ENCODE measurements around the gene MYOZ3. TPM values are rescaled to one million over a fixed set of nuclear protein-coding genes. Genes with fewer than 3 reads are reported as not detected.

MYOZ3 gene
- polyA plus RNA-seq, 1 of the 3 experiments (the other 2 are of a cell fraction): 0.26 TPM

- ChIA-PET POLR2A (no interaction called here), CTCF (interaction anchor here (0.8 kb wide), 1 partner anchor 74 kb away, joined by 3 read pairs; no protein-coding TSS in a partner anchor)
- TF ChIP-seq EP300 (IDR thresholded peaks at IDR 0.05; ENCODE audit: borderline replicate concordance in 1 of 2, low read depth in 1 of 2, low read length in 1 of 2): peak in 1 of 2 experiments; percentile 79; a peak in 1 of 4 replicates
- TF ChIP-seq ELF1 (IDR thresholded peaks at IDR 0.05): no peak
- peak; percentile 70; the same call in 1 of the 2 replicates for TF ChIP-seq POLR2AphosphoS5 (IDR thresholded peaks at IDR 0.05; ENCODE audit: low read depth, low read length)
- TF ChIP-seq MEF2A (IDR thresholded peaks at IDR 0.05; ENCODE audit: borderline replicate concordance, low read depth): peak; percentile 78; the same call in 1 of the 2 replicates
- TF ChIP-seq CTCF (IDR thresholded peaks at IDR 0.05): no peak
- TF ChIP-seq MAX (IDR thresholded peaks at IDR 0.05; ENCODE audit: low read depth): no peak
- no peak for TF ChIP-seq REST (IDR thresholded peaks at IDR 0.05; ENCODE audit: low read depth, low read length)
- no peak for TF ChIP-seq FOXM1 (IDR thresholded peaks at IDR 0.05; ENCODE audit: low read depth)
- peak; percentile 37; the same call in 1 of the 2 replicates for TF ChIP-seq RXRA (IDR thresholded peaks at IDR 0.05; ENCODE audit: borderline replicate concordance, low read depth)
- peak; percentile 78 for TF ChIP-seq TEAD4 (IDR thresholded peaks at IDR 0.05; ENCODE audit: borderline replicate concordance, insufficient read depth)
- TF ChIP-seq TCF12 (IDR thresholded peaks at IDR 0.05): peak; percentile 86
- TF ChIP-seq NFIC (IDR thresholded peaks at IDR 0.05; ENCODE audit: borderline replicate concordance): peak; percentile 97
- TF ChIP-seq JUND (IDR thresholded peaks at IDR 0.05): peak; percentile 75
- no peak for TF ChIP-seq NRF1 (IDR thresholded peaks at IDR 0.05; ENCODE audit: low read depth, low read length)
- TF ChIP-seq ZBTB33 (IDR thresholded peaks at IDR 0.05; ENCODE audit: borderline replicate concordance, low read depth): peak; percentile 51; the same call in 1 of the 2 replicates
- no peak for TF ChIP-seq EZH2phosphoT487 (IDR thresholded peaks at IDR 0.05; ENCODE audit: borderline replicate concordance, low read depth)
- TF ChIP-seq FOSL2 (IDR thresholded peaks at IDR 0.05; ENCODE audit: borderline replicate concordance, low read depth): no peak
- peak; percentile 94 for TF ChIP-seq PBX3 (IDR thresholded peaks at IDR 0.05)
- 48% methylated on average over 3 of the region's 3 CpGs for WGBS (ENCODE audit: low lambda C conversion rate)
- H3K4me2 ChIP-seq: peak overlapping the region; percentile 38; the same call in 1 of the 2 replicates
- H3F3A ChIP-seq (replicated peaks; ENCODE audit: insufficient read depth): peaks cover 25% of the 10 kb centered on the region
- peak overlapping the region in 1 of 2 experiments; percentile 44; a peak in 2 of 4 replicates for H3K27ac ChIP-seq (ENCODE audit: low read depth in 2 of 2, low read length in 1 of 2)
- H3K9me3 ChIP-seq: no peaks in the 10 kb centered on the region
- H3K4me1 ChIP-seq (ENCODE audit: control insufficient read depth in 1 of 2, insufficient read depth in 2 of 2, low read depth in 1 of 2, low read length in 1 of 2): peaks cover 4 to 8% of the 10 kb centered on the region in 2 experiments
- H3K4me3 ChIP-seq (ENCODE audit: low read depth in 2 of 2, low read length in 1 of 2): no peak overlapping the region
- DNase-seq: no peak
- peaks cover 82 to 85% of the 10 kb centered on the region in 2 experiments for H3K36me3 ChIP-seq (replicated peaks in 1 of 2; ENCODE audit: control insufficient read depth in 1 of 2, insufficient read depth in 2 of 2, low read length in 1 of 2)
- H3K9ac ChIP-seq: no peak overlapping the region
- H4K20me1 ChIP-seq (ENCODE audit: insufficient read depth): peaks cover 29% of the 10 kb centered on the region
- H3K79me2 ChIP-seq (ENCODE audit: insufficient read depth): peaks cover 16% of the 10 kb centered on the region
- no peak overlapping the region for H2AFZ ChIP-seq (ENCODE audit: low read depth)
- no peaks in the 10 kb centered on the region for H3K27me3 ChIP-seq (ENCODE audit: insufficient read depth)
- no peaks in the 10 kb centered on the region for H3K9me2 ChIP-seq
Measured at GRCh38 chr5:150694612-150695011, 33.6 kb downstream of the MYOZ3 start.
